ENCODE measurements around the gene GIMAP5. TPM values are rescaled to one million over a fixed set of nuclear protein-coding genes. Genes with fewer than 3 reads are reported as not detected.

The GIMAP5 gene
- total RNA-seq, 1 donor from 2014 or later, result 8.5 TPM

DNA sequence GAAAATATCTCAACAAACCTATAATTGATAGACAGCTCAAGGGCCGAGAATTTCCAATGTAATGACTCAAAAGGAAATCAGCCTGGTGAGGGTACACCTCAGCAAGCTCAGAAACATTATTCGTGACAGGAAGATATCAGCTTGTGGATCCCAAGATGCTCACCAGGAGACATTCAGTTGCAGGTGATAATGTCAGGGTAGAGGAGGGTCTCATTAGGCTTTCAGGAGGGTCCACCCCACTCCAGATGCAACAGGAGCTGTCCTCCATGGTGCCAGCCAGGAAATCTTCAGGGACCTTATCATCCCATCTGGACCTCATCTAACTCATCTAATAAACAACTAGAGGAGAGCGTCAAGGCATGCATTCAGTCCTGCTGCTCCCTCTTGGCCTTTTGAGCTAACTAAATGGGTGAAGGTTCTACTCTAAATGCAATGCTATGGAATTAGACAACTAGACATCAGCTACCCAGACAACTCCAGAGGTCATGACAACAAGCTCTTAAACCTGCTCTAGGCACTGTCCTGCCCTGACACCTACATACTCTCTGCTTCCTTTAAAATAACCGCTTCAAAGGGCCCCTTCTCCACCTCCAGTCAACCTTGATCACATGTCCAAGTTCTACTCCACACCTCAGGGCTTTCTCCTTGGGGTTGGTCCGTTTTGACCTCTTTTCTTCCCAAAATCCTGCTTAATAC, 4.3 kb upstream of the GIMAP5 start:
- DNase-seq (no peak), ATAC-seq (ENCODE audit: poor library complexity) (no peak)
- intact Hi-C loops (cut with DNase I), result no loop called here

DNA sequence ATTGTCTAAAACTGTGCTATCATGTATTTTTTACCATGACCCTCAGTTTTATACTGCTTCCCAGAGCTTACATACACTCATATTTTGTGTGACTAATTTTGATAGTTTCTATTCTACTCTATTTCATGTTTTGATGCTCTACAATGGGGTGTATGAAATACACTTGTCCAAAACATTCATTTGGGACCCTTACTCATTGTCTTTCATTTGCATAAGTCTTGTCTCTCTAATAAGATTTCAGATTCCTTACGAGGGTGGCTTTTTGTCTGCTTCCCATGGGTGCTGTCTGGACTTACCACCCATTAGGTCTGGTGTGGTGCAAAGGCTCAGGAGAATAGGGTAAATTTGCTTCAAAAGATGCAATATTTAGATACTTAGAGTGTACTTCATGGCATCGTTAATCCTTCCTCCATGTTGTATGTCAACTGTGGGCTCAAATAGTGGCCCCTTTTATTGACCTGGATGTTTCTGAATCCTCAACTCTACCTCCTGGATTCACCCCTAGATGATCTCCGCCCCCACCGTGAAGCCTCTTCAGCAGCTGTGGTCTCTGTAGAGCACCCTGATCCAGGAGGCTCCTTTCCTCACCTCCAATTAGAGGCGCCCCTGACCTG, 3.6 kb upstream of the GIMAP5 start:
- intact Hi-C loops (cut with DNase I), result no loop called here
- DNase-seq (no peak), ATAC-seq (ENCODE audit: poor library complexity) (no peak)

DNA sequence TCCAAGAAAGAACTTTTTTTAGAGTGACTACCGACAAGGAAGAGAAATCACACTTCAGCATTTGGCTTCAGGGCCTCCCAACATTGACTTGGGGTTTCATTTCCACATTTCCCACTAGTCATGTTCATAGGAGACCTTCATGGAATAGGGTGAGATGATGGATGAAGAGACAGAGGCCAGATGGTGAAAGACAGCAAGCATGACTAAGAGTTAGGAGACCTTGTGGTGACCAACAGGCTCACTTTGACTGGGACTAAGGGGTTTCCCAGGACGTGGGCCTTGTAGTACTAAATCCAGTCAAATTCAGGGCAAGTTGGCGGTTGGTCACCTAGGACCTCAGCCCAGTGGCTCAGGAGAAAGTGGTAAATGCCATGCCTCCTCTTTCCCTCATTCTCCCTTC, 3.0 kb upstream of the GIMAP5 start:
- DNase-seq, result no peak
- no peak for ATAC-seq (ENCODE audit: poor library complexity)
- intact Hi-C loops (cut with DNase I), result no loop called here

DNA sequence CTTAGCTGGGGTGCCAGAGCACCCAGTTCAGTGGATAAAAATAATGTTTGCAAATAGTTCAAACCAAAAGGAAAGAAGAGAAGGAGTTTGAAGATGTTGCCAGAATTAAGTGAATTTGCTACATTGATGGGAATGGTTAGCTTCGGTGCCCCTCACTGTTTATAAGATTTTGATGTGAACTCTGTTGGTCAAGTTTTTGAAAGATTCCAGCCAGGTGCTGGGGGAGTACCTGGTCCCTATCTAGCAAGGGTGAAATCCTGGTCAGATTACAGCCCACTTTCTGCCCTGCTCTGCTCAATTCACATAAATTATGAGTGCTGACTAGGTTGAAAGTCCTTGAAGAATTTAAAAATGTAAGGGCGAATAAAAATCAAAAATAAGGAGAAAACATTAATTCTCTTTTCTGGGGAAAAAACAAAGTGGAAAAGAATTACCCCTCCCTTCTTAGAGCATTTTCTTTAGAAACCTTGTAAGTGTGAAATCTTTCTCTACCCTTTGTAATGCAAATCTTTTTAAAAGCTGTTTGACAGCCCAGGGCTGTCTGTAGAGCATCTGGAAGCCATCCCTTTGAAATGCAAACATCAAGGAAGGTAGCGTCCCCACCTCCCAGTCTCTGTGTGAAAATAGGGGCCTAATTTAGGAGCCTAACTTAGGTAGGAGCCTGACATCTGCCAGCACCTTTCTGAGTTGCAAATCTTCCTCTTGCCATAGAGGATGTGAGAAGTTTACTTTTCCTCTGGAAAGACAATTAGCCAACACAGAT, 1.4 kb upstream of the GIMAP5 start:
- ATAC-seq (ENCODE audit: poor library complexity), result no peak
- DNase-seq, result no peak
- intact Hi-C loops (cut with DNase I), result no loop called here

DNA sequence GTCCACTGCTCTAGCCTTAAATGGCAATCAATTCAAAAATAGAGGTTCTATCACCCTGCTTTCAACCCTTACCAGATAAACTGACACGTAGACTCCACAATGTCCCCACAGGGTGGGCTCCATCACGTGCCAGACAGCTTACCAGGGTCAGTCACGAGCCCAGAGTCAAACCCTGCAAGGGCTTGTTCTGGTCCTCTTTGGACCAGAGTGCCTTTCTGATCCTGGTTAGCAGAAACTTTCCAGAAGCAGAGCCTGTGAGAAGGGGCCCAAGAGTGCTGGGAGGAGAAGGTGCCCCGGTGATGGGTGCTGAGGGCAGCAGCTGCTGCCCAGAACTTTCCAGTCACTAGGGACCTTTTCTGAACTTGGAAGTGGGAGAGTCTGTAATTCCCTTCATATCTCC, 354 bp upstream of the GIMAP5 start:
- no peak for DNase-seq
- intact Hi-C loops (cut with DNase I), result no loop called here
- no peak for ATAC-seq (ENCODE audit: poor library complexity)

DNA sequence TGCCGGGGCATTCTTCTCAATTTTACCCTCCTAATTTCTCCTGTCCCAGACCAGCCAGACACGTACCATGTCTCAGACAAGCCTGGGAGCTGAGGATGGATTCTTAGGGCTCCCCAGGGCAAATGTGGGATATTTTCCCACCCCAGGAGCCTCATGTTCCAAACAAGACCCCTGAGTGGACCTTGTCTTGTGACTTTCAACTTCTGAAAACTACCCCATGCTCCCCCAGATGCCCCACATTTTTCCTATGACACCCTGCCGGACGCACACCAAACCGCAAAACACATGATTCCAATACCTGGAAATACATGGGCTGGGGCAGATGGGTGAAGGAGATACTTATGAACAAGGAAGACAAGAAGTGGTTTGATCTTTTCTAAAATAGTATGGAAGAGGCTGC, 874 bp downstream of the GIMAP5 start:
- DNase-seq (no peak), ATAC-seq (ENCODE audit: poor library complexity) (no peak)
- intact Hi-C loops (cut with DNase I), result no loop called here

DNA sequence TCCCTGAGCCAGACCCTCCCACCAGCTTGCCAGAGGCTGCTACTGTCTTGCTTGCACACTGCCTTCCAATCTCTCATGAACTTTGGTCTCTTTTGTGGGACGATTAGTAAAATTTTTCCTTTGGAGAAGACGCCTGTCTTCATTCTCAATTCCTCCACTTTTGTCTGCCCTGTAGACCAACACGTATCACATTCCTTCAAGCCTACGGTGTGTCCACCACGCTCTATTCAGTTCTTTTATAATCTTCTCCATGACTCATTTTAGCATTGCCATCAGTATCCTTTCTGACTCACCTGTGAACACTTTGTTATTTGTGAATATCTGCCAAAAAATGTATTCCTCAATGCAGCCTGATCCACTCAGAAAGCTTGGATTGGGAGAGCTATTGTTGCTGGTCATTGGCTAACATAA, 1.4 kb downstream of the GIMAP5 start:
- DNase-seq (no peak), ATAC-seq (ENCODE audit: poor library complexity) (no peak)
- intact Hi-C loops (cut with DNase I), result no loop called here

DNA sequence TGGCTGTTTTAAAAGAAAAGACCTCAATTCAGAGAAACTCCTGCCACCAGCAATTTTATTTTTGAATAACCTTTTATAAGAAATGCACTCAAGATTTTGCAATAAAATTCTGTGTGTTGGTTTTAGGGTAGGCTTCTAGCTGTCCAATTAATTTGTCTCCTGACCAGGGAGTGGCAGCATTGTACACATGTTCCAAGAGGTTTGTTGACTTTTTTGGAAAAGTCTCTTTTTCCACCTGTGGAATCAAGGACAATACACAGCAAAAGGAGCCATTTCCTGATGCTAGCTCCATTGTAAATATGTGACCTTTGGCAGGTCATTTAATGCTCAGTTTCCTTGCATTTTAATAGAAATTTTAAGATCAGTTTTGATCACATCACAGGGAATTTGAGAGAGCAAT, 1.8 kb downstream of the GIMAP5 start:
- no peak for DNase-seq
- intact Hi-C loops (cut with DNase I), result no loop called here
- ATAC-seq (ENCODE audit: poor library complexity), result peak; percentile 37

DNA sequence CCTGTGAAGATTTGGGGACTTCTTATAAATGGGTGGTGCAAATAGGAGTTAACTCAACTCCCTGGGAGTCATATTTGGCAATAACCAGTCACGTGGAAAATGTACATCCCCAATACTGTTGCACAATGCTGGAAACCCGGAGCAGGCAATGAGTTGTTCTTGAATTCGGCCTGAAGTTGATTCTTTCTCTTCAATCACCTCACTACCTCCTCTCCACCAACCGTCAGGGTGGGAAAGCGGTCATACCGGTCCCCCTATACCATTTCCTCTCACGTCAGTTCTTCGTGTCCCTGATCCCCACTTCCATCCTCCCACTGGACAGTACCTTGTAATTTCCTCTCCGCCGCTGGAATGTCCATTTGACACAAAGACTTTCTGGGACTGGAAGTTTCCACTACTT, 2.8 kb downstream of the GIMAP5 start:
- ATAC-seq (ENCODE audit: poor library complexity), result no peak
- intact Hi-C loops (cut with DNase I), result loop anchor here (5.0 to 10.0 kb wide), 2 partner anchors 115 to 288 kb away; partner anchors contain the start of gene GIMAP8
- no peak for DNase-seq

DNA sequence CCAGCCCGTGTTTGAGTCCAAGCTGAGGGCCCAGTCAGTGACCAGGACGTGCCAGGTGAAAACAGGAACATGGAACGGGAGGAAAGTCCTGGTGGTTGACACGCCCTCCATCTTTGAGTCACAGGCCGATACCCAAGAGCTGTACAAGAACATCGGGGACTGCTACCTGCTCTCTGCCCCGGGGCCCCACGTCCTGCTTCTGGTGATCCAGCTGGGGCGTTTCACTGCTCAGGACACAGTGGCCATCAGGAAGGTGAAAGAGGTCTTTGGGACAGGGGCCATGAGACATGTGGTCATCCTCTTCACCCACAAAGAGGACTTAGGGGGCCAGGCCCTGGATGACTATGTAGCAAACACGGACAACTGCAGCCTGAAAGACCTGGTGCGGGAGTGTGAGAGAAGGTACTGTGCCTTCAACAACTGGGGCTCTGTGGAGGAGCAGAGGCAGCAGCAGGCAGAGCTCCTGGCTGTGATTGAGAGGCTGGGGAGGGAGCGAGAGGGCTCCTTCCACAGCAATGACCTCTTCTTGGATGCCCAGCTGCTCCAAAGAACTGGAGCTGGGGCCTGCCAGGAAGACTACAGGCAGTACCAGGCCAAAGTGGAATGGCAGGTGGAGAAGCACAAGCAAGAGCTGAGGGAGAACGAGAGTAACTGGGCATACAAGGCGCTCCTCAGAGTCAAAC, 5.2 kb downstream of the GIMAP5 start:
- ATAC-seq (ENCODE audit: poor library complexity), result no peak
- intact Hi-C loops (cut with DNase I), result loop anchor here (5.0 to 10.0 kb wide), 2 partner anchors 118 to 290 kb away; partner anchors contain the start of gene GIMAP8

DNA sequence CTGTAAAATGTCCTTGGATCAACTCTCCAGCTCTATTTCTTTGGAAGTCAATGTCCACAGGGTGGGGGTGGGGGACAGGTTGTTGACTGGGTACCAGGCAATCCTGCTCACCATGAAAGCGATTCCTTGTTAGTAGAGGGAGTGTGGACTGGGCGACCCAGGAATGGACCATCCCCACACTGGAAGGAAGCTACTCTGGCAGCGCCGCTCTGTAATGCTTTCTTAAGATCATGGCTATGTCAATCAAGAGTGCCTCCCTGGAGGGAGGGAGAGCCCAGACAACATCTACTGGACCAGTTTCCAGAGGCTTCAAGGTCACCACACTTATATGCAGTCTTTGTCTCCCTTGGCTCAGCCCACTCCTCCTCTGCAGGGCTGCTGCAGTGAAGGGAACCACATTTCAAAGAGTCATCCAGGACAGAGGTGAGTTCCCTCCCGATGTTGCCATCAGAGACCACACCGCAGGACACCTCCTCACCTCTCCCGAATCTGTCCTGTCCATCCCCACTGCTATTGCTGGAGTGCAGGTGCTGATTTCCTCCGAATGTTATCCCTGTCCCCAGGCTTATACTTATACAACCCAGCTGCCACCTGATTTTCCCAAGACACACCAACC, 6.9 kb downstream of the GIMAP5 start:
- intact Hi-C loops (cut with DNase I), result loop anchor here (5.0 to 10.0 kb wide), 2 partner anchors 119 to 292 kb away; partner anchors contain the start of gene GIMAP8
- no peak for ATAC-seq (ENCODE audit: poor library complexity)
- DNase-seq, result no peak

More for the DNA sequence above, 5.2 kb downstream of the GIMAP5 start:
- DNase-seq, result no peak

DNA sequence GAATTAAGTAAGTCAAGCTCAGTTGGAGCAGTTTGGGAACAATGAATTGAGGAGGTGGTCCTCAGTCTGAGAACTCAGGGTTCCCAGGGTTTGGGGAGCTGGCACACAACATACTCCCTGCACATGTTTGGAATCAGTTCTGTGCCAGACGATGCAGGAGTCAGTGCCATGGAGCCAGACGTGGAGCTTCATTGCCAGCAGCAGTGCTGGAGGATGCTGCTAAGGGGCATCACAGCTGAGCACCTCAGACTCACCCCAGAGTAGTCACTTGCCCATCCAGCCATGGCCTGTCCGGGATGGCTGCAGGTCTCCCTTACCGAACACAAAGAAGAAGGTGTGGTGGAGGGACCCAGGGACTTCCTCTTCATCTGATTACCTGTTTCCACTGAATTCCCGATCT, 7.9 kb downstream of the GIMAP5 start:
- DNase-seq, result no peak
- no peak for ATAC-seq (ENCODE audit: poor library complexity)
- intact Hi-C loops (cut with DNase I), result loop anchor here (10.0 kb wide), 1 partner anchor 120 kb away; no protein-coding TSS in a partner anchor

DNA sequence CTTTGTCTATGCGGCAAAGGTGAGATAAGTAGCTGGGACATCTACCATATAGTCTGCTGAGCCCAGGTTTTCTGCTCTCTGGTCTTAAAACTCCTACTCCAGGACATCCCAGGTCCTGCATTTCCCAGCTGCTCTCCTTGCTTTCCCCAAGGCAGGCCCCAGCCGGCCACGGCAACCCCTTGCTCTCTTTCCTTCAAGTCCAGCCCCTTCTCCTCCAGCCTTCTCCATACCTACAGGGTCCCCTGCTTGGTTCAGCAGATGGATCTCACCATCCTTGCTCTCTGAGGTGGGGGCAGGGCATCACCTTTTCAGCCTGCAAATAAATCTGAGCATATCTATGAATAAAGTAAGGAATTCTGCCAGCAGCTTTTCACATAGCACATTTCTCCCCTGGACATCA, 8.7 kb downstream of the GIMAP5 start:
- DNase-seq (no peak), ATAC-seq (ENCODE audit: poor library complexity) (no peak)
- intact Hi-C loops (cut with DNase I), result loop anchor here (10.0 kb wide), 1 partner anchor 121 kb away; no protein-coding TSS in a partner anchor

DNA sequence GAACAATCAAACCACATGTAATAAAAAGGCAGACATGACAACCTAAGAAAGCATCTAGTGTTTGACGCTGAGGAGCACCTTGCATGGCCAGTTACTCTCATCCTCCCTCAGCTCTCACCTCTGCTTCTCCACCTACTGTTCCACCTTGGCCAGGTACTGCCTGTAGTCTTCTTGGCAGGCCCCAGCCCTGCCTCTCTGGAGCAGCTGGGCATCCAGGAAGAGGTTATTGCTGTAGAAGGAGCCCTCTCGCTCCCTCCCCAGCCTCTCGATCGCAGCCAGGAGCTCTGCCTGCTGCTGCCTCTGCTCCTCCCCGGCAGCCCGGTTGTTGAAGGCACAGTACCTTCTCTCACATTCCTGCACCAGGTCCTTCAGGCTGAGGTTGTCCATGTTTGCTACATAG, 9.7 kb downstream of the GIMAP5 start:
- DNase-seq (no peak), ATAC-seq (ENCODE audit: poor library complexity) (no peak)
- intact Hi-C loops (cut with DNase I), result loop anchor here (10.0 kb wide), 1 partner anchor 122 kb away; no protein-coding TSS in a partner anchor

DNA sequence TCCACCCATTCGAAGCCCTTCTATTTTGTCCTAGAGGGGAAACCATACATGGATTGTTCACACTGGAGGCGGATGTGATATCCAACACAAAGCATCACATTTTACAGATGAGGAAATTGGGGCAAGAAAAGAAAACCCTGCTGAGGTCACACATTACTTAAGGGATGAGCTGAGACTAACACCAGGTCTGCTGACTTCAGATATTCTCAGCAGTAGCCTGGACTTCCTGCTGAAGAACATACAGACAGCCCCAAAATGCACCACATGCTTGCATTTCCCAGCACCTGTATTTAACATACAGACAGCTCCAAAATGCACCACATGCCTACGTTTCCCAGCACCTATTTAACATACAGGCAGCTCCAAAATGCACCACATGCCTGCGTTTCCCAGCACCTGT, 11.2 kb downstream of the GIMAP5 start:
- DNase-seq, result no peak
- ATAC-seq (ENCODE audit: poor library complexity), result no peak
- intact Hi-C loops (cut with DNase I), result loop anchor here (10.0 kb wide), 1 partner anchor 124 kb away; no protein-coding TSS in a partner anchor

DNA sequence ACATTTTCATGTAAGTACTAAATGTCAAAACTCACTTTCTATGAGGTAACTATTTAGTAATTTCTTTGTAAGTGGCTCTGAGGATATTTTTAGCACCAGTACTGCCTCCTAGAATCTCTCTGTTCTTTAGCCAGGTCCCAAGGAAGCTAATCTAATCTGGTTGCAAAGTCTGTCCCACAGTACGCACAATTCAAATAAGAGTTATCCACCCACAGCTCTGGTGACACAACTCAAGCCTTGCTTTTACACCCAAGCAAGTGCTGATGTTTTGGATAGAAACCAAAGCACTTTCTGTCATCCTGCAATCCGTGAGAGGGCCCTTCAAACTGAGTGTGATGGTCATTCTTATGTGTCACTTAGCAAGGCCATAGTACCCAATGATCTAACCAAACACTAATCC, 14.5 kb downstream of the GIMAP5 start:
- ATAC-seq (ENCODE audit: poor library complexity) (peak; percentile 92), DNase-seq (no peak)
- intact Hi-C loops (cut with DNase I), result no loop called here

DNA sequence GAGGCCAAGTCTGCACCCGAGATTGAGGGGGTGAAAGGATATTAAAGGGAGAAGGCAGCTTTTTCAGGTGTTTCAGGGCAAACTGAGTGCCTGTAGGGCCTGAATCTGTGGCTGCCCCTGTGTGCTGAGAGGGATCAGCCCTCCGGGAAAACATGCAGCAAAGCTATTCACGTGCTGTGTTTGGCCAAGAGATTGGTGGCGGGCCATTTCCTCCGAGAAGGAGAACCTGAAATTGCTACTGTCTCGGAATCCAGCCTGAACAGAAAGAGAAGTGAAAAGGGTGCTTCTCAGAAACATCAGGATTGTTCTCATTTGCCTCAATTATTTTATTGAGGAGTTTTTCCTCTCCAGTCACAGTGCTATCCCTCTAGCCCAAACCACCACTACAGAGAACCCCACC, 16.0 kb downstream of the GIMAP5 start:
- DNase-seq (no peak), ATAC-seq (ENCODE audit: poor library complexity) (no peak)
- intact Hi-C loops (cut with DNase I), result no loop called here

DNA sequence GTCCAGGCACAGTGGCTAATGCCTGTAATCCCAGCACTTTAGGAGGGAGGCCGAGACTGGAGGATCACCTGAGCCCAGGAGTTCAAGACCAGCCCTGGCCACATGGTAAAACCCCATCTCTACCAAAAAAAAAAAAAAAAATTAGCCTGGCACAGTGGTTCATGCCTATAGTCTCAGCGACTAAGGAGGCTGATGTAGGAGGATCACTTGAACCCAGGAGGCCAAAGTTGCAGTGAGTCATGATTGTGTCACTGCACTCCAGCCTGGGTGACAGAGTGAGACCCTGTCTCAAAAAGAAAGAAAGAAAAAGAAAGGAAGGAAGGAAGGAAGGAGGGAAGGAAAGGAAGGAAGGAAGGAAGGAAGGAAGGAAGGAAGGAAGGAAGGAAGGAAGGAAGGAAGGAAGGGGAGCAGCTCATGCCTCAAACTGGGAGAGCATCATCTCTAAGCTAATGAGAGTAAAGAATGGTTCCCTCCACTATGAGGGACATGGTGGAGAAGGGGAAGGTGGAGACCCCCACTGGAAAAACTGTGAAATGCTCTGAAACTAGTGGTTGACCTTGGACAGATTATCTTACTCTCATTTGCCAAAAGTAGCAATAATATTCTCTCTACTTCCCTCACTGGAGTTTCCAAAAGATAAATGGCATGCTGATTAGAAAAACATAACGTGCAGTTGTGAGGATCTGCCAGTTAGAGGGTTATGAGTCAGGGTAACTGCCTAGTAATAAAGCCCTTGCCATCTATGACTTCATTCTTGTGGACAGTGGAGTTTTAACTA, 16.8 kb downstream of the GIMAP5 start:
- DNase-seq (no peak), ATAC-seq (ENCODE audit: poor library complexity) (no peak)
- intact Hi-C loops (cut with DNase I), result loop anchor here (2.0 kb wide), 1 partner anchor 303 kb away; the partner anchor contains the start of gene GIMAP8

Data from Right ventricle myocardium superior (tissue), 1 donor.